ENCODE results near the gene REC8. TPM values are rescaled to one million over a fixed set of nuclear protein-coding genes. Genes with fewer than 3 reads are reported as not detected.
A peak's percentile ranks its signal among the peaks of the same experiment; 100 is the strongest.

REC8 gene
- total and polyA plus RNA-seq, 2 of the 13 experiments (the other 11 are each of a cell fraction or from before 2014, with no cell fraction given) = 3.4 to 14.7 TPM

DNA sequence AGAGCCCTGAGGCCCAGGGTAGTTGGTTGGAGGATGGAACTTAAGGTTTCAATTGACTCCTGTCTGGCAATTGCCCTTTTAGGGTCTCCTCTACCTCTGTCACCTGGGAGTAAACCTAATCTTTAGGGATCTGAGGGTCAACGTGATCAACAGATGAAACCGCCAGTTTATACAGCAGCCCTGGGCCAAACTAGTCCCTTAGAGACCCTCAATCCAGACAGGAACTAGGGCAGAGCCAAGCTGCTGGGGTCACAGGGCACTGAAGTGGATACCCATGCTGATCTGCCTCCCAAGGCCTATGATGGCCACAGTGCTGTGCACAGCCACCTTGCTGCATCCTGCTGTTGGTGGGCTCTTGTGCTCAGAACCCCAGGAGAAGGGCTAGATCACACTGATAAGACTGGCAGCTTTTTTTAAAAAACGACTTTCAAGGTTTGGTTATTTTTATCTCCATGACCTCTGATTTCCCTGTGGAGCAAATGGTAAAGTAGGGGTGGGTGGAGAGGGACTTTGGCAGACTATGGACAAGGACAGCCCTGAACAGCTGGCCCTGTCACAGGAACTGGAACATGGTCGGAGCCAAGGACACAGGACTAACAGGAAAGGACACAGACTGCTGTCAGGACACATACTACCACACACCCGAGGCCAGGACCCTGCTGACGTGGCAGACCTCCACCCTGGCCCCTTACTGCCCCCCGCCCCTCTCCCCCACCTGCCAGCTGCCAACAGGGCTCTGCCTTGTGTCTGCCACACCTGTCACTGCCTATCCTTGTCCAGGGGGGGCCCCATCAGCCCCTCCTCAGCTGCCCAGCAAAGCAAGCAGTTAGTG lies 40.9 kb upstream of the REC8 start (continued):
- TF ChIP-seq SOX5 (CRISPR knock-in tag; IDR thresholded peaks at IDR 0.05; ENCODE audit: borderline replicate concordance) (peak; percentile 49; the same call in 1 of the 2 replicates), ZNF660 (CRISPR knock-in tag; IDR thresholded peaks at IDR 0.05; ENCODE audit: borderline replicate concordance, low read depth) (no peak), ZNF335 (CRISPR knock-in tag; IDR thresholded peaks at IDR 0.05) (0 out of 2 replicates have a peak, but pooled peaks have one; percentile 28), SRY (CRISPR knock-in tag; IDR thresholded peaks at IDR 0.05) (no peak), CBFB (CRISPR knock-in tag; IDR thresholded peaks at IDR 0.05) (no peak), ZNF12 (CRISPR knock-in tag; IDR thresholded peaks at IDR 0.05) (no peak), ZNF556 (CRISPR knock-in tag; IDR thresholded peaks at IDR 0.05; ENCODE audit: borderline replicate concordance) (no peak; the same call in 1 of the 2 replicates), SRSF1 (optimal IDR thresholded peaks at IDR 0.05; ENCODE audit: low read depth, low read length) (no peak), SUZ12 (IDR thresholded peaks at IDR 0.05; ENCODE audit: low read depth, low read length) (no peak), HOXA5 (CRISPR knock-in tag; IDR thresholded peaks at IDR 0.05) (no peak), HNRNPUL1 (IDR thresholded peaks at IDR 0.05; ENCODE audit: low read depth, low read length) (no peak), MAZ (IDR thresholded peaks at IDR 0.05; ENCODE audit: borderline replicate concordance, low read depth, low read length) (no peak), MAZ (CRISPR knock-in tag; IDR thresholded peaks at IDR 0.05; ENCODE audit: low read depth) (peak; percentile 47; the same call in 1 of the 2 replicates), ZNF468 (CRISPR knock-in tag; IDR thresholded peaks at IDR 0.05) (no peak), TBX3 (IDR thresholded peaks at IDR 0.05; ENCODE audit: borderline replicate concordance) (no peak)
- TF ChIP-seq, protein P1, sequence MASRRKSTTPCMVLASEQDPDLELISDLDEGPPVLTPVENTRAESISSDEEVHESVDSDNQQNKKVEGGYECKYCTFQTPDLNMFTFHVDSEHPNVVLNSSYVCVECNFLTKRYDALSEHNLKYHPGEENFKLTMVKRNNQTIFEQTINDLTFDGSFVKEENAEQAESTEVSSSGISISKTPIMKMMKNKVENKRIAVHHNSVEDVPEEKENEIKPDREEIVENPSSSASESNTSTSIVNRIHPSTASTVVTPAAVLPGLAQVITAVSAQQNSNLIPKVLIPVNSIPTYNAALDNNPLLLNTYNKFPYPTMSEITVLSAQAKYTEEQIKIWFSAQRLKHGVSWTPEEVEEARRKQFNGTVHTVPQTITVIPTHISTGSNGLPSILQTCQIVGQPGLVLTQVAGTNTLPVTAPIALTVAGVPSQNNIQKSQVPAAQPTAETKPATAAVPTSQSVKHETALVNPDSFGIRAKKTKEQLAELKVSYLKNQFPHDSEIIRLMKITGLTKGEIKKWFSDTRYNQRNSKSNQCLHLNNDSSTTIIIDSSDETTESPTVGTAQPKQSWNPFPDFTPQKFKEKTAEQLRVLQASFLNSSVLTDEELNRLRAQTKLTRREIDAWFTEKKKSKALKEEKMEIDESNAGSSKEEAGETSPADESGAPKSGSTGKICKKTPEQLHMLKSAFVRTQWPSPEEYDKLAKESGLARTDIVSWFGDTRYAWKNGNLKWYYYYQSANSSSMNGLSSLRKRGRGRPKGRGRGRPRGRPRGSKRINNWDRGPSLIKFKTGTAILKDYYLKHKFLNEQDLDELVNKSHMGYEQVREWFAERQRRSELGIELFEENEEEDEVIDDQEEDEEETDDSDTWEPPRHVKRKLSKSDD (CRISPR knock-in tag; IDR thresholded peaks at IDR 0.05; ENCODE audit: low read depth) = peak; percentile 64; the same call in 1 of the 2 replicates
- TF ChIP-seq, protein P2, sequence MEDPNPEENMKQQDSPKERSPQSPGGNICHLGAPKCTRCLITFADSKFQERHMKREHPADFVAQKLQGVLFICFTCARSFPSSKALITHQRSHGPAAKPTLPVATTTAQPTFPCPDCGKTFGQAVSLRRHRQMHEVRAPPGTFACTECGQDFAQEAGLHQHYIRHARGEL (CRISPR knock-in tag; IDR thresholded peaks at IDR 0.05) = 0 out of 2 replicates have a peak, but pooled peaks have one; percentile 12
- TF ChIP-seq, protein P3, sequence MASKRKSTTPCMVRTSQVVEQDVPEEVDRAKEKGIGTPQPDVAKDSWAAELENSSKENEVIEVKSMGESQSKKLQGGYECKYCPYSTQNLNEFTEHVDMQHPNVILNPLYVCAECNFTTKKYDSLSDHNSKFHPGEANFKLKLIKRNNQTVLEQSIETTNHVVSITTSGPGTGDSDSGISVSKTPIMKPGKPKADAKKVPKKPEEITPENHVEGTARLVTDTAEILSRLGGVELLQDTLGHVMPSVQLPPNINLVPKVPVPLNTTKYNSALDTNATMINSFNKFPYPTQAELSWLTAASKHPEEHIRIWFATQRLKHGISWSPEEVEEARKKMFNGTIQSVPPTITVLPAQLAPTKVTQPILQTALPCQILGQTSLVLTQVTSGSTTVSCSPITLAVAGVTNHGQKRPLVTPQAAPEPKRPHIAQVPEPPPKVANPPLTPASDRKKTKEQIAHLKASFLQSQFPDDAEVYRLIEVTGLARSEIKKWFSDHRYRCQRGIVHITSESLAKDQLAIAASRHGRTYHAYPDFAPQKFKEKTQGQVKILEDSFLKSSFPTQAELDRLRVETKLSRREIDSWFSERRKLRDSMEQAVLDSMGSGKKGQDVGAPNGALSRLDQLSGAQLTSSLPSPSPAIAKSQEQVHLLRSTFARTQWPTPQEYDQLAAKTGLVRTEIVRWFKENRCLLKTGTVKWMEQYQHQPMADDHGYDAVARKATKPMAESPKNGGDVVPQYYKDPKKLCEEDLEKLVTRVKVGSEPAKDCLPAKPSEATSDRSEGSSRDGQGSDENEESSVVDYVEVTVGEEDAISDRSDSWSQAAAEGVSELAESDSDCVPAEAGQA (IDR thresholded peaks at IDR 0.05; ENCODE audit: low read depth) = no peak
- TF ChIP-seq, protein P3 (CRISPR knock-in tag; IDR thresholded peaks at IDR 0.05; ENCODE audit: borderline replicate concordance) = no peak
- TF ChIP-seq, protein P4, sequence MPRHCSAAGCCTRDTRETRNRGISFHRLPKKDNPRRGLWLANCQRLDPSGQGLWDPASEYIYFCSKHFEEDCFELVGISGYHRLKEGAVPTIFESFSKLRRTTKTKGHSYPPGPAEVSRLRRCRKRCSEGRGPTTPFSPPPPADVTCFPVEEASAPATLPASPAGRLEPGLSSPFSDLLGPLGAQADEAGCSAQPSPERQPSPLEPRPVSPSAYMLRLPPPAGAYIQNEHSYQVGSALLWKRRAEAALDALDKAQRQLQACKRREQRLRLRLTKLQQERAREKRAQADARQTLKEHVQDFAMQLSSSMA (CRISPR knock-in tag; IDR thresholded peaks at IDR 0.05) = 0 out of 2 replicates have a peak, but pooled peaks have one; percentile 57

Data from HepG2 (cell line).